ENCODE results near the gene DNAAF5. TPM values are rescaled to one million over a fixed set of nuclear protein-coding genes. Genes with fewer than 3 reads are reported as not detected.

DNAAF5 gene
- total and polyA plus RNA-seq, 2 donors = 8.3 to 9.2 TPM

GRCh38 chr7:731440-732085 lies 5.1 kb downstream of the DNAAF5 start:
- H3K9me3 ChIP-seq (ENCODE audit: control insufficient read depth in 2 of 2, insufficient read depth in 1 of 2, low read length in 1 of 2) = peaks cover 2 to 12% of the 10 kb centered on the region in 2 donors
- no peaks in the 10 kb centered on the region for H3K27me3 ChIP-seq (ENCODE audit: control insufficient read depth in 2 of 2, insufficient read depth in 1 of 2, low read length in 1 of 2)
- 98% methylated on average over 17 of the region's 17 CpGs for WGBS
- no peak for DNase-seq (ENCODE audit: low read depth in 6 of 9, low spot score in 9 of 9)
- peaks cover 5 to 6% of the 10 kb centered on the region in 2 donors for H3K4me1 ChIP-seq (ENCODE audit: control insufficient read depth in 2 of 2, insufficient read depth in 2 of 2, low read length in 2 of 2)
- H3K4me3 ChIP-seq (ENCODE audit: low read length in 2 of 2) = no peak overlapping the region
- peaks cover 20 to 34% of the 10 kb centered on the region in 2 donors for H3K36me3 ChIP-seq (ENCODE audit: control insufficient read depth in 2 of 2, insufficient read depth in 2 of 2, low read length in 1 of 2)
- no peak overlapping the region for H3K27ac ChIP-seq (ENCODE audit: low read depth in 1 of 2, low read length in 1 of 2)

GRCh38 chr7:732094-732541 lies 5.6 kb downstream of the DNAAF5 start:
- H3K4me3 ChIP-seq (ENCODE audit: low read length in 2 of 2) = no peak overlapping the region
- DNase-seq (ENCODE audit: low read depth in 6 of 9, low spot score in 9 of 9) = no peak
- no peaks in the 10 kb centered on the region for H3K27me3 ChIP-seq (ENCODE audit: control insufficient read depth in 2 of 2, insufficient read depth in 1 of 2, low read length in 1 of 2)
- peaks cover 5 to 6% of the 10 kb centered on the region in 2 donors for H3K4me1 ChIP-seq (ENCODE audit: control insufficient read depth in 2 of 2, insufficient read depth in 2 of 2, low read length in 2 of 2)
- H3K27ac ChIP-seq (ENCODE audit: low read depth in 1 of 2, low read length in 1 of 2) = no peak overlapping the region
- H3K36me3 ChIP-seq (ENCODE audit: control insufficient read depth in 2 of 2, insufficient read depth in 2 of 2, low read length in 1 of 2) = peaks cover 20 to 34% of the 10 kb centered on the region in 2 donors
- H3K9me3 ChIP-seq (ENCODE audit: control insufficient read depth in 2 of 2, insufficient read depth in 1 of 2, low read length in 1 of 2) = peaks cover 2 to 12% of the 10 kb centered on the region in 2 donors
- WGBS = 92% methylated on average over 17 of the region's 17 CpGs

GRCh38 chr7:732556-732955 lies 6.1 kb downstream of the DNAAF5 start:
- no peak overlapping the region for H3K27ac ChIP-seq (ENCODE audit: low read depth in 1 of 2, low read length in 1 of 2)
- H3K27me3 ChIP-seq (ENCODE audit: control insufficient read depth in 2 of 2, insufficient read depth in 1 of 2, low read length in 1 of 2) = no peaks in the 10 kb centered on the region
- peaks cover 2 to 12% of the 10 kb centered on the region in 2 donors for H3K9me3 ChIP-seq (ENCODE audit: control insufficient read depth in 2 of 2, insufficient read depth in 1 of 2, low read length in 1 of 2)
- no peak for DNase-seq (ENCODE audit: low read depth in 6 of 9, low spot score in 9 of 9)
- H3K36me3 ChIP-seq (ENCODE audit: control insufficient read depth in 2 of 2, insufficient read depth in 2 of 2, low read length in 1 of 2) = peaks cover 20 to 34% of the 10 kb centered on the region in 2 donors
- H3K4me3 ChIP-seq (ENCODE audit: low read length in 2 of 2) = no peak overlapping the region
- peaks cover 5% of the 10 kb centered on the region in 2 donors for H3K4me1 ChIP-seq (ENCODE audit: control insufficient read depth in 2 of 2, insufficient read depth in 2 of 2, low read length in 2 of 2)
- 98% methylated on average over 3 of the region's 3 CpGs for WGBS

- Histone ChIP-seq H3K36me3 (ENCODE audit: control insufficient read depth in 2 of 2, insufficient read depth in 2 of 2, low read length in 1 of 2) (peaks cover 20 to 38% of the 10 kb centered on the region in 2 donors), H3K9me3 (ENCODE audit: control insufficient read depth in 2 of 2, insufficient read depth in 1 of 2, low read length in 1 of 2) (peaks cover 2 to 12% of the 10 kb centered on the region in 2 donors), H3K4me3 (ENCODE audit: low read length in 2 of 2) (no peak overlapping the region), H3K27me3 (ENCODE audit: control insufficient read depth in 2 of 2, insufficient read depth in 1 of 2, low read length in 1 of 2) (no peaks in the 10 kb centered on the region), H3K4me1 (ENCODE audit: control insufficient read depth in 2 of 2, insufficient read depth in 2 of 2, low read length in 2 of 2) (no peaks in the 10 kb centered on the region), H3K27ac (ENCODE audit: low read depth in 1 of 2, low read length in 1 of 2) (no peak overlapping the region)
- WGBS = 99% methylated on average over 4 of the region's 4 CpGs
- no peak for DNase-seq (ENCODE audit: low read depth in 6 of 9, low spot score in 9 of 9)
These were observed 7.7 kb downstream of the DNAAF5 start for GRCh38 chr7:734214-734613.

- H3K27ac ChIP-seq (ENCODE audit: low read depth in 1 of 2, low read length in 1 of 2) = no peak overlapping the region
- DNase-seq (ENCODE audit: low read depth in 6 of 9, low spot score in 9 of 9) = no peak
- no peaks in the 10 kb centered on the region for H3K27me3 ChIP-seq (ENCODE audit: control insufficient read depth in 2 of 2, insufficient read depth in 1 of 2, low read length in 1 of 2)
- H3K9me3 ChIP-seq (ENCODE audit: control insufficient read depth in 2 of 2, insufficient read depth in 1 of 2, low read length in 1 of 2) = peaks cover 2 to 12% of the 10 kb centered on the region in 2 donors
- no peaks in the 10 kb centered on the region for H3K4me1 ChIP-seq (ENCODE audit: control insufficient read depth in 2 of 2, insufficient read depth in 2 of 2, low read length in 2 of 2)
- peaks cover 14 to 37% of the 10 kb centered on the region in 2 donors for H3K36me3 ChIP-seq (ENCODE audit: control insufficient read depth in 2 of 2, insufficient read depth in 2 of 2, low read length in 1 of 2)
- WGBS = 98% methylated on average over 11 of the region's 11 CpGs
- H3K4me3 ChIP-seq (ENCODE audit: low read length in 2 of 2) = no peak overlapping the region
These were observed 8.3 kb downstream of the DNAAF5 start for GRCh38 chr7:734808-735207.

- Histone ChIP-seq H3K4me3 (ENCODE audit: low read length in 2 of 2) (no peak overlapping the region), H3K9me3 (ENCODE audit: control insufficient read depth in 2 of 2, insufficient read depth in 1 of 2, low read length in 1 of 2) (peaks cover 2 to 12% of the 10 kb centered on the region in 2 donors), H3K27me3 (ENCODE audit: control insufficient read depth in 2 of 2, insufficient read depth in 1 of 2, low read length in 1 of 2) (no peaks in the 10 kb centered on the region), H3K36me3 (ENCODE audit: control insufficient read depth in 2 of 2, insufficient read depth in 2 of 2, low read length in 1 of 2) (peaks cover 15 to 35% of the 10 kb centered on the region in 2 donors), H3K4me1 (ENCODE audit: control insufficient read depth in 2 of 2, insufficient read depth in 2 of 2, low read length in 2 of 2) (no peaks in the 10 kb centered on the region), H3K27ac (ENCODE audit: low read depth in 1 of 2, low read length in 1 of 2) (no peak overlapping the region)
- 96% methylated on average over 5 of the region's 5 CpGs for WGBS
- no peak for DNase-seq (ENCODE audit: low read depth in 6 of 9, low spot score in 9 of 9)
These were observed 11.7 kb downstream of the DNAAF5 start for GRCh38 chr7:738241-738640.

GRCh38 chr7:738723-739454 lies 12.4 kb downstream of the DNAAF5 start:
- H3K27me3 ChIP-seq (ENCODE audit: control insufficient read depth in 2 of 2, insufficient read depth in 1 of 2, low read length in 1 of 2) = no peaks in the 10 kb centered on the region
- H3K9me3 ChIP-seq (ENCODE audit: control insufficient read depth in 2 of 2, insufficient read depth in 1 of 2, low read length in 1 of 2) = peaks cover 2 to 9% of the 10 kb centered on the region in 2 donors
- WGBS = 96% methylated on average over 24 of the region's 24 CpGs
- DNase-seq (ENCODE audit: low read depth in 6 of 9, low spot score in 9 of 9) = no peak
- peaks cover 15 to 35% of the 10 kb centered on the region in 2 donors for H3K36me3 ChIP-seq (ENCODE audit: control insufficient read depth in 2 of 2, insufficient read depth in 2 of 2, low read length in 1 of 2)
- H3K4me1 ChIP-seq (ENCODE audit: control insufficient read depth in 2 of 2, insufficient read depth in 2 of 2, low read length in 2 of 2) = no peaks in the 10 kb centered on the region
- H3K27ac ChIP-seq (ENCODE audit: low read depth in 1 of 2, low read length in 1 of 2) = no peak overlapping the region
- no peak overlapping the region for H3K4me3 ChIP-seq (ENCODE audit: low read length in 2 of 2)

GRCh38 chr7:739455-739982 lies 13.0 kb downstream of the DNAAF5 start:
- WGBS = 97% methylated on average over 31 of the region's 31 CpGs
- H3K36me3 ChIP-seq (ENCODE audit: control insufficient read depth in 2 of 2, insufficient read depth in 2 of 2, low read length in 1 of 2) = peaks cover 15 to 35% of the 10 kb centered on the region in 2 donors

More at GRCh38 chr7:739455-739982, 13.0 kb downstream of the DNAAF5 start:
- Histone ChIP-seq H3K27ac (ENCODE audit: low read depth in 1 of 2, low read length in 1 of 2) (no peak overlapping the region), H3K4me1 (ENCODE audit: control insufficient read depth in 2 of 2, insufficient read depth in 2 of 2, low read length in 2 of 2) (no peaks in the 10 kb centered on the region), H3K4me3 (ENCODE audit: low read length in 2 of 2) (no peak overlapping the region), H3K9me3 (ENCODE audit: control insufficient read depth in 2 of 2, insufficient read depth in 1 of 2, low read length in 1 of 2) (peaks cover 0 to 8% of the 10 kb centered on the region in 2 donors), H3K27me3 (ENCODE audit: control insufficient read depth in 2 of 2, insufficient read depth in 1 of 2, low read length in 1 of 2) (no peaks in the 10 kb centered on the region)
- no peak for DNase-seq (ENCODE audit: low read depth in 6 of 9, low spot score in 9 of 9)
